ENCODE results near the gene ZNF627. TPM values are rescaled to one million over a fixed set of nuclear protein-coding genes. Genes with fewer than 3 reads are reported as not detected.

The ZNF627 gene
- total RNA-seq, 2 experiments from 2014 or later: 5.3 to 5.4 TPM

- POLR2A ChIA-PET: interaction anchor here (0.6 kb wide), 1 partner anchor 24 kb away, joined by 6 read pairs; no protein-coding TSS in a partner anchor
- CTCF ChIA-PET: interaction anchor here (1.4 kb wide), 1 partner anchor 87 kb away, joined by 3 read pairs; no protein-coding TSS in a partner anchor
These were observed 27.2 kb upstream of the ZNF627 start for GRCh38 chr19:11570039-11570462.

GRCh38 chr19:11573354-11573753 is 23.9 kb upstream of the ZNF627 start:
- CTCF ChIA-PET: interaction anchor here (2.0 kb wide), 1 partner anchor 13 kb away, joined by 5 read pairs; no protein-coding TSS in a partner anchor
- POLR2A ChIA-PET: interaction anchor here (0.6 kb wide), 1 partner anchor 15 kb away, joined by 3 read pairs; no protein-coding TSS in a partner anchor

- ChIA-PET CTCF (interaction anchor here (0.6 to 2.0 kb wide), 2 partner anchors 13 to 1974 kb away, joined by 4 to 5 read pairs; no protein-coding TSS in a partner anchor), POLR2A (interaction anchor here (0.6 kb wide), 1 partner anchor 15 kb away, joined by 3 read pairs; no protein-coding TSS in a partner anchor)
These were observed 23.5 kb upstream of the ZNF627 start for GRCh38 chr19:11573763-11574162.

GRCh38 chr19:11574689-11575088 is 22.6 kb upstream of the ZNF627 start:
- ChIA-PET CTCF (no interaction called here), POLR2A (no interaction called here)

GRCh38 chr19:11576227-11576626 is 21.1 kb upstream of the ZNF627 start:
- POLR2A ChIA-PET: interaction anchor here (0.6 kb wide), 1 partner anchor 143 kb away, joined by 3 read pairs; no protein-coding TSS in a partner anchor
- CTCF ChIA-PET: interaction anchor here (0.6 to 1.5 kb wide), 5 partner anchors 10 to 39 kb away, joined by 3 to 6 read pairs (median 3); no protein-coding TSS in a partner anchor

- CTCF ChIA-PET: interaction anchor here (0.9 to 1.2 kb wide), 5 partner anchors 11 to 1197 kb away, joined by 3 to 4 read pairs (median 3); partner anchors contain the start of gene HOOK2
These were observed 19.6 kb upstream of the ZNF627 start, which contains the start of gene ACP5 for GRCh38 chr19:11577451-11578257. Gene ACP5, minus strand, starts transcription at chr19:11577645. Its CDS starts 328 bp downstream, at chr19:11577317.

GRCh38 chr19:11578258-11579142 is 18.8 kb upstream of the ZNF627 start:
- ChIA-PET POLR2A (interaction anchor here (0.5 to 0.8 kb wide), 4 partner anchors 10 to 19 kb away, joined by 3 to 11 read pairs (median 3); partner anchors contain the start of gene ELOF1), CTCF (interaction anchor here (0.9 to 1.2 kb wide), 6 partner anchors 10 to 1196 kb away, joined by 3 to 5 read pairs (median 3); partner anchors contain the start of genes ELOF1 and HOOK2)

More at GRCh38 chr19:11577451-11578257, 19.6 kb upstream of the ZNF627 start, which contains the start of gene ACP5:
- POLR2A ChIA-PET: interaction anchor here (0.6 kb wide), 1 partner anchor 17 kb away, joined by 3 read pairs; no protein-coding TSS in a partner anchor

- POLR2A ChIA-PET: interaction anchor here (2.6 kb wide), 1 partner anchor 21 kb away, joined by 11 read pairs; the partner anchor contains the start of gene ELOF1
These were observed 17.2 kb upstream of the ZNF627 start for GRCh38 chr19:11580116-11580515.

GRCh38 chr19:11581740-11582139 is 15.5 kb upstream of the ZNF627 start:
- POLR2A ChIA-PET: interaction anchor here (0.6 to 2.6 kb wide), 5 partner anchors 16 to 620 kb away, joined by 3 to 11 read pairs (median 6); partner anchors contain the start of gene ELOF1
- CTCF ChIA-PET: interaction anchor here (0.6 to 2.2 kb wide), 7 partner anchors 14 to 1384 kb away, joined by 3 to 18 read pairs (median 3); partner anchors contain the start of gene ELOF1

More at GRCh38 chr19:11580116-11580515, 17.2 kb upstream of the ZNF627 start:
- CTCF ChIA-PET: interaction anchor here (2.2 kb wide), 1 partner anchor 21 kb away, joined by 18 read pairs; the partner anchor contains the start of gene ELOF1

- POLR2A ChIA-PET: interaction anchor here (1.0 kb wide), 1 partner anchor 27 kb away, joined by 3 read pairs; the partner anchor contains the start of gene ELOF1
- CTCF ChIA-PET: interaction anchor here (0.6 to 2.8 kb wide), 3 partner anchors 13 to 85 kb away, joined by 3 to 7 read pairs (median 5); no protein-coding TSS in a partner anchor
These were observed 11.0 kb upstream of the ZNF627 start for GRCh38 chr19:11586331-11586730.

GRCh38 chr19:11587302-11587974 is 9.8 kb upstream of the ZNF627 start:
- POLR2A ChIA-PET: interaction anchor here (1.0 kb wide), 1 partner anchor 28 kb away, joined by 3 read pairs; the partner anchor contains the start of gene ELOF1

GRCh38 chr19:11587975-11588631 is 9.2 kb upstream of the ZNF627 start:
- ChIA-PET POLR2A (no interaction called here), CTCF (interaction anchor here (0.6 to 1.5 kb wide), 8 partner anchors 10 to 125 kb away, joined by 3 to 5 read pairs (median 3); partner anchors contain the start of gene ELOF1)

More at GRCh38 chr19:11587302-11587974, 9.8 kb upstream of the ZNF627 start:
- CTCF ChIA-PET: interaction anchor here (0.6 to 1.5 kb wide), 6 partner anchors 9 to 105 kb away, joined by 3 to 5 read pairs (median 4); partner anchors contain the start of gene ELOF1

- ChIA-PET CTCF (interaction anchor here (1.4 to 1.7 kb wide), 2 partner anchors 58 to 112 kb away, joined by 3 to 4 read pairs; no protein-coding TSS in a partner anchor), POLR2A (interaction anchor here (0.7 kb wide), 1 partner anchor 24 kb away, joined by 6 read pairs; no protein-coding TSS in a partner anchor)
These were observed 3.2 kb upstream of the ZNF627 start for GRCh38 chr19:11594084-11594483.

GRCh38 chr19:11596156-11596555 is 1.1 kb upstream of the ZNF627 start:
- ChIA-PET CTCF (no interaction called here), POLR2A (no interaction called here)

GRCh38 chr19:11598103-11598483 is 810 bp downstream of the ZNF627 start:
- ChIA-PET CTCF (interaction anchor here (0.5 to 1.8 kb wide), 3 partner anchors 37 to 503 kb away, joined by 3 to 5 read pairs (median 3); no protein-coding TSS in a partner anchor), POLR2A (interaction anchor here (0.7 to 1.1 kb wide), 2 partner anchors 16 to 39 kb away, joined by 3 to 11 read pairs; partner anchors contain the start of gene ELOF1)

GRCh38 chr19:11598746-11599145 is 1.5 kb downstream of the ZNF627 start:
- POLR2A ChIA-PET: no interaction called here
- CTCF ChIA-PET: no interaction called here

- CTCF ChIA-PET: interaction anchor here (0.6 kb wide), 1 partner anchor 76 kb away, joined by 4 read pairs; no protein-coding TSS in a partner anchor
- POLR2A ChIA-PET: interaction anchor here (0.6 kb wide), 1 partner anchor 1281 kb away, joined by 4 read pairs; no protein-coding TSS in a partner anchor
These were observed 2.4 kb downstream of the ZNF627 start for GRCh38 chr19:11599704-11600103.

Data from activated CD8-positive, alpha-beta memory T cell treated with anti-CD3 and anti-CD28 coated beads for 36 hours (primary cell).